SH-SY5Y (cell line): ENCODE measurements around the gene SLC23A3.

Experiments
- GATA2 ChIP-seq: IDR thresholded peaks from 2 replicates; pipeline ENCODE4 v1.6.1; 2011; ENCODE audit warnings: mild to moderate bottlenecking, low read depth, low read length
- GATA3 ChIP-seq: IDR thresholded peaks from 2 replicates; pipeline ENCODE4 v1.6.1; 2011; ENCODE audit warnings: low read depth, mild to moderate bottlenecking, low read length, moderate library complexity

The SLC23A3 gene

DNA sequence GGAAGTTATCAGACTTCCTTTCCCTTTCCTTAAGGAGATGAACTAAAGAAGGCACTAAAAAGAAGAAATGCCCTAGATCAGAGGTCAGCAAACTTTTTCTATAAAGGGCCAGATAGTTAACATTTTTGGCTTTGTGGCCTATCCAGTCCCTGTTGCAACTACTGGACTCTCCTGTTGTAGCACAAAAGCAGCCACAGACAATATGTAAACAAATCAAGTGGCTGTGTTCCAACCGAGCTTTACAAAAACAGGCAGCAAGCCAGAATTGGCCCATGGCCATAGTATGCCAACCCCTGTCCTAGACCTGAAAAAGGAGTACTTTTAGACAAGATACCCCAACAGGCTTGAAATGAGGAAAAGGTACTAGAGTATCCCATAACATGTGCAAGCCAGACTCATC is 20.2 kb downstream of the SLC23A3 start:
- TF ChIP-seq GATA2 = no peak

DNA sequence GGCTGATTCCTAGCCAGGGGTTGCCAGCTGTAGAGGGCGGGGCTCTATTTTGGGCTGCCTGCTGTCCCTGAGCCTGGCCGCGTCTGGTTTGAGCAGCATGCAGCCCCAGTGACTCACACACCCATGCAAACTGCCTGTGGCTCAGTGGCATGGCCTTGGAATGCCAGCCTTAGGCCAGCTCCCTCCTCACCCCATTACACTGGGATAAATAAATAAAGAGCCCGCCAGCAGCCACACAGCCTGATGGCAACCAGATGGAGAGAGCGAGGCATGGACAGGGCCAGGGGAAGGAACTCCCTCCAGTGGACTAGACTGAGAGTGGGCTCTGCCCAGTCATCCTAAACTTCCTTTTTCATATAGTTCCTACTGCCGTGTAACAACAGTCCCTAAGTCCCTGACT is 27.5 kb downstream of the SLC23A3 start:
- TF ChIP-seq GATA2 = no peak
- TF ChIP-seq GATA3 = no peak

DNA sequence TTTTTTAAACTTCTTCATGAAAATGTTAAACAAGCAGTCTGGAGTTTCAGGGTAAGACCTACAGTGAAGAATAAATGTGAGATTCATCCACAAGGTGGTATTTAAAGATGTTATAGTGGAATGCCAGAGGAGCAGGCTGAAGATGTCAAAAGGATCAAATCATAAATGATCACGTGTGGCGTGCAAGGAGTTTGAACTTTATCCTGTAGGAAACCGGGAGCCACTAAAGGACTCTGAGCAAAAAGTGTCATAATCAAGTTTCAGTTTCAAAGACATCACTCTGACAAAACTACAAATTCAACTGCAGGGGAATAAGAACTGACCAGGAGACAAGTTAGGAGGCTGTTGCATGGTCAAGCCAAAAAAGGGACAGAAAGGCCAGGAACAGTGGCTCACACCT is 29.1 kb downstream of the SLC23A3 start:
- no peak for TF ChIP-seq GATA2
- TF ChIP-seq GATA3 = no peak

DNA sequence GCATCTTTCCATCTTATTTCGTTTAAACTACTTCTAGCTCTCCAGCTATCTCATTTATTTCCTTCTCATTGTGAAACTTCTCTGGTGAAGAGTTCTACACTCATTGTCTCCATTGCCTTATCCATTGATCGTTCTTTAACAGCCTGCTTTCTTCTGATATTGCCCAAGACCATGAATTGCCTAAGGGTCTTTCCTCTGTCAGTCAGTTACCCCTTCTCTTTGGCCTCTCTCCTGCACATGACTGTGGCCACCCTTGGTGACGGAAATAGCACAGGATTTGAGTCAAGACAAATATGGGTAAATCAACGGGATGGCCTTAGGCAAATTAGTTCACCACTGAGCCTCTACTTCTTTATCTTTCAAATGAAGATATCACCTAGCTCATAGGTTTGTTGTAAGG is 35.9 kb downstream of the SLC23A3 start:
- TF ChIP-seq GATA2 = no peak

DNA sequence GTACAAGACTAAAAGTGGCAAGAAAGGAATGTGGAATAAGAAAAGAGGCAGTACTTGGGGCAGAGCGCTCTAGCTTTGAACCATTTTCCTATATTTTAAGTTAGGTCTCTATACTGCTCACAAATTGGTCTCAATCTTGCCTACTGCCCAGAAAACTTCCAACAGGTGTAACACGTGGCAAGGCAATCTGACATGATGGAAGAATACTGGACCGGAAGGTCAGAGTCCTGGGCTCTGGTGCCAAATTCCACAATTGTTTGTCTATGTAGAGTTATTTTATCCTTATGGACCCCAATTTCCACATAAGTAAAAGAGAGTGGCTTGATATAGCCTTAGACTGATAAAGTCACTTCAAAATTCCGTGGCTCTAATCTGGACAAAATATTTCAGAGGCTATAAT is 38.1 kb downstream of the SLC23A3 start:
- TF ChIP-seq GATA3 (no peak), GATA2 (no peak)

DNA sequence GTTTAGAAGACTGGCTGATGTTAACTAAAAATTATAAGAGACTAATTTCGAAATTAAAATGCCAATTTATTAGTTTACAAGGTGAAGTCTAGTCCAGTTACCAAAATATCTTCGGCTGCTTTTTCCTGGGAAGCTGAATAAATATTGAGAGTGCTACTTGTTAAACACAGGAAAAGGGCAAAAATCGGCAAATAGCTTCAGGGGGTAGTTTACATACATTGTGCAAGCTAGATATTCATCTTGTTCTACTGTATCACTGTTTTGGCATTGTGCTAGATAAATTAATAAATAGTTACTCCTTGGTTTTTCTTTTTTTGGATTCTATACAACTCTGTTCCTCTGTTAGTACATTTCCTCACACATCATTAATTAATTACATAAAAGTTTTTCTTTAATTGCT is 38.5 kb downstream of the SLC23A3 start:
- no peak for TF ChIP-seq GATA2
- no peak for TF ChIP-seq GATA3

DNA sequence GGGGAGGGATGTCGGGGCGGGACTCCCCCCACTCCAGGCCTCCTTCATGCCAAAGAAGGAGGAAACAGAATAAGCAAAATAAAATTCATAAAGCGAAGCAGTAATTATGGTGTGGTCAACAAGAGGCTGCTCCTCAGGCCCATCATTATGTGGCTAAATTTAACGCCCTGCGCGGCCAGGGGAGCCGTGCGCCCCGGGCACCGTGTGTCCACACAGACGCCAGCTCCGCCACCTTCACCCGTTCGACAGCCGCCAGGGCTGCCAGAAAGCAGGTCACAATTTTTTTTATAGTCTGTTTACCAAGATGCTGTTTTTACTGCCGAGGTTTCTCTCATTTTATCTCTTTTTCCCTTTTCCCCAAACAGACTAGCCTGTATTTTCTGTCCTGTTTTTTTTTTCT is 40.2 kb downstream of the SLC23A3 start:
- no peak for TF ChIP-seq GATA3
- no peak for TF ChIP-seq GATA2

DNA sequence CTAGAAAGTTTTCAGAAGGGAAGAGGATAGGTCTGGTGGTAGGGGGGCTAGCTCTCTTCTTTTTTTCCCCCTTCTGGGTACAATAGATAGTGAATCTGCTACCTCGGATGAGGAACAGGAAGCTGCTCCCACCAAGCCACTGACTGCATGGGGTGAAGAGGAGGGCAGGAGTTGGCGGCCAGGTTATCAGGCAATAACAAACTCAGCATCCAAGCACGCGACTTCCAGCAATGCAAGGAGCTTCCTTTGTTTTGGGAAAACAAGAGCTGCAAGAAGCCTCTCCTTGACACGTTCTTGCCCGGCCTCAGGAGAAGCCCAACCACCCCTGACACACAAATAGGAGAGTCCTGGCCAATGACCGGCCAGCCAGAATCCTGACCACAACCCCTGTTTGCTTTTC is 41.4 kb downstream of the SLC23A3 start:
- TF ChIP-seq GATA3 = no peak
- no peak for TF ChIP-seq GATA2

DNA sequence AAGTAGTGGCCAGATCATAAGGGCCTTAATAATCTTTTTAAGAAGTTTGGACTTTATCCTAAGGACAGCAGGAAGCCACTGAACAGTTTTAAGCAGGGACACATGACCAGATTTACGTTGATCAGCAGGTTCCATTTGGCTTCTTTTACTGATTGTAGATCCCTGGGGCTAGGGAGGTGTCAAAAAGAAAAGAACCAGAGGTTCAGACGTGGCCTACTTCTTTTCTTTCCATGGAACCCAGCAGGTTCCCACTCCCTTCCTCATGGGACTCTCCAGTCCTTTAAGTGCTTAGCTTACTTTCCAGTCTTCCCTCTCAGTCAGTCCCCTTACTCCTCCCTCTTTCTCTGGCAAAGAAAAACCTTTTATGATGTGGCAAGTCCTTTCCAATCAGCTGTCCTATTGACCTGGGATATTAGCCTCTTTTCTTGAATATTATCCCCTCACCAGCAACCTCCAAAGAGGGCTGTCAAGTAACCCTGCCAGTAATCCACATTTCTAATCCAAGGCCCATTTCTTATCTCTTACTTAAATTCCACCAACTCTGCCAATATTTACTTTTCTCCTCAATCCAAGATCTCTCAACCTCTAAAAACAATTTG is 42.7 kb downstream of the SLC23A3 start:
- TF ChIP-seq GATA2 = no peak

DNA sequence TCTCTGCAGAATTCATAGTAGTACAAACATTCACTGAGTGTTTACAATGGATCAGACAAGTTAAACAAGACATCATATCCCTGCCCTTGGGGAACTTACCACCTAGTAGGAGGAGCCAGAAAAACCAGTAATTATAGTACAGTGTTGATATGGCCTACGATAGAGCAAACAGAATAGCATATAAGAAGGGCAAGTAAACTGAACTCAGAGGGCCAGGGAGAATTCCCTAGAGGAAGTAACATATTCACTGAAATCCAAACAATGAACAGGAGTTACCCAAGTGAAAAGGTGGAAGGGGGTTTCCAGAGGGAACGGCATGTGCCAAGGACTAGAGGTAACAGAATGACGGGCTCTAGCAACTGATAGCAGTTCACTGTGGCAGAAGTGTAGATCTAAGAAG is 43.3 kb downstream of the SLC23A3 start:
- no peak for TF ChIP-seq GATA2
- TF ChIP-seq GATA3 = no peak

DNA sequence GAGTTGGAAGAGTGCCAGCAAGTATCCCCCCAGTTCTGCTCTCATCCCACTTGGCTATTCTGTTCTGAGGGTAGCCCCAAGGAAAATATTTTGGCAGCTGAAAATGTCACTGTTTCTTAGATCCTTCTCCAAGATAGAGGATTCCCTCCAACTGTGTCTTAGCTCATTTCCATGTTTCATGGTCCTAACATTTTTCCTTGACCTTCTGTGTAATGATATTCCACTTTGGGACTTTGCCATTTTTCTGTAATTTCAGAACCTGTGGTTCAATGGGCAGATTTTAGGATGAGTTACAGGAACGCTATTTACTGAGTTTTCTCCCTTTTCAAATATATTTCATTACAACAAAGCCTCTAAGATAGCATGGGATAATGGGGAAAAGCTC is 44.0 kb downstream of the SLC23A3 start:
- TF ChIP-seq GATA2 (no peak), GATA3 (no peak)

DNA sequence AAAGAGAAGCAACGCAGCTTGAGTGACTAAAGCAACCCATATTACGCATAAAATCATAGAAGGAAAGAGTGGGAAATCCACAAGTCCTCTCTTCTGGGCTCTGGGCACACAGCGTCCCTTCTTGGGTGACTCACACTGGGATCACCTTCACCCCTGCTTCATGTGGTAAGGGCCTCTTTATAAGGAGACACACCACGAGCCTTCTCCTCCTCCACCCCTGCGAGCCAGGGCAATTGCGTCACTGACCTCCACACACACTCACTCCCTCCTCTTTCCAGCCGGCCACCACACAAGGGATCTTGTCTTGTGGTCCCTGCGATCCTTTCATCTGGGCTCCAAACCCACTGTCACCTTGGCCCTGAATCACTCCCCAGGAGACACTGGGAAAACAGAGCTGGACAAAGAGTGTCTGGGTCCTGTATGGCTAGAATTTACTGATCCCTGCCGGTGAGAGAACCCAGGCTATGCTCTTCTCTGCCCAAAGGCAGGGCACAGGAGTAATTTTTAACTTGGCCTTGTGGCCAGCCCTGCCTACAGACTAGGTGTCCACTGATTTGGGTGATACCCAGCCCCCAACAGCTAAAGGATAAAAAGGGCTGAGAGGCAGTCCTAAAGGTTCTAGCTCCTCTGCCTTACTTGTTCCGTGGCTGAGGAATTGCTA is 44.5 kb downstream of the SLC23A3 start:
- TF ChIP-seq GATA3 = no peak
- no peak for TF ChIP-seq GATA2

DNA sequence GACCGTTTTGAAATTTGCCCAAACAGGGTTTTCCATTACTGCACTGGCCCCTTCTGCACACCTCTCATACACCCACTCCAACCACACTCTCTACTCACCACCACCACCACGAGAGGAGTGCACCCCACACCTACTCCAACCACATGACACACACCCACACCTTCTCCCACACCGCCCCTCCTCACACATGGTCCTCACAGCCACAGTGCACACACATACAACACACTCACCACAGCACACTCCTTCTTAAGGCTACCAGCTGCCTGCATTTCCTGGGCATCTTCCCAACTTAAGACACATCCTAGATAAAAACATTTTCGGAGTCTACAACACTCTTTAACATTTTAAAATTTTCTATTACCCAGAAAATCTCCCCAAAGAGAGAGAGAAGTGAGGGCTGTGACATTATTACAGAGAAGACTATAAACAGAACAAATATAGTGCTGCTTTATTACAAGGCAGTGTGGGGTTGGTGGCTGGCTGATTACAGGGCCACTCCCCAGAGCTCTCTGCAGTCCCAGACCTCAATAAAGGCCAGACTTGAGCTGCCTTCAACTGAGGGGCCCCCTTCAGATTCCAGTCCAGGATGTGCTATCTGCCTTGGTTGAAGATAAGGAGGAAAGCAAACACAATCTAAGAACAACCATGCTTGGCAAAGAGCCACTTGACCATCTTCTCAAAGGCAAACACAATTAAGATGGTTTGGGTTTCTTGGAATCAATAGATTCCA is 45.3 kb downstream of the SLC23A3 start:
- TF ChIP-seq GATA2 (no peak), GATA3 (no peak)

DNA sequence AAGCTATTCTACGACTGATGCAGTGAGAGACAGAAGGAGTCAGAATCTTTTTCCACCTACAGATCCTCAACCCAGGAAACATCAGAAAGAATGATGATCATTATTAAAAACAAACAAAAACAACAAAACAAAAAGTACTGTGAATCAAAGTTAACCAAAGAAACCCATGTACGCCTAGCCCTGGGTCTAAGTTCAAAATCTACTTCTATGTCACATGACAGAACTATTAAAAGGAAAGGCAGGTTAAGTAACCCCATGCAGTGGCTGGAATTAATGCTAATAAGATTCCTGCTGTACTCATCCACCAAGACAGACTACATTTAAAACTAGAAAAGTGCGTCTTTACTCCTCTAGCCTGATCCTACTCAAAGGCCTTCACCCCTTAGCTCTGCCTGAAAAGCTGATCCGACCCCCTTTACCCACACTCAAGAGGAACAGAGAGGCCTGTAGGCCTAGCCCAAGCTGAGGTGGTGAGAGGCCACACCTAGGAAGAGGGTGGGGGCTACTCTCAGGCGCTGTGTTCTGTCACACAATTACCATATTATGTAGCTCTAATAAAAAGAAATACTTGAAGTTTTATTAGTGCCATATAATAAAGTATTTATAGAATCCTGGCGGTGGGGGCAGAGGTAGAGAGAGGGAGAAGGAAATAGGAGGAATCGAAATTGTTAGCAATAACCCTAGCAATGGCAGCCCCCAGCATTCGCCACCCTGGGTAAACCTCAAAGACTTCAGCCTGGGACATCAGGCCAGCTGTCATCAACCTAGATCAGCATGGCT is 46.3 kb downstream of the SLC23A3 start:
- no peak for TF ChIP-seq GATA3
- no peak for TF ChIP-seq GATA2
